DMS53 (cell line): ENCODE data around the gene DGKE.

Experiments
- DNase-seq: peaks from one replicate; lab custom pipeline; 2025; lab: John Stamatoyannopoulos, UW

Gene DGKE

DNA sequence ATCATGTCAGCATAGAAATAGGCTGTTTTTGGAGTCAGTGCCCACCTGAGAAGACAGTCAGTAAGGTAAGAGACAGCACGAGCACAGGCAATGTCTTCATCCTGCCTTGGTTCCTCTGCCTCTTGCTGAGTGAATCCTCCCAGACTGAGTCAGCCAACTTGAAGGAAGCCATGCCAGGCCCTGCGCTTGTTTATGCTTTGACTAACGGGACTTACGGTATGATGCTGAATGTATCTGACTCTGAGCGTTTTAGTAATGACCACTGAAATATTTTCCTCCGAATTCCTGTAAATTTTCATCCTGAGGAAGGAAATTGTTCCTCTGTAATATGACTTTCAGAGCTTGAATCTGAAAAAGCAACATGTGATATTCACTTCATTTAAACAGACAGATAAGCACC lies 18.2 kb upstream of the DGKE start:
- no peak for DNase-seq

DNA sequence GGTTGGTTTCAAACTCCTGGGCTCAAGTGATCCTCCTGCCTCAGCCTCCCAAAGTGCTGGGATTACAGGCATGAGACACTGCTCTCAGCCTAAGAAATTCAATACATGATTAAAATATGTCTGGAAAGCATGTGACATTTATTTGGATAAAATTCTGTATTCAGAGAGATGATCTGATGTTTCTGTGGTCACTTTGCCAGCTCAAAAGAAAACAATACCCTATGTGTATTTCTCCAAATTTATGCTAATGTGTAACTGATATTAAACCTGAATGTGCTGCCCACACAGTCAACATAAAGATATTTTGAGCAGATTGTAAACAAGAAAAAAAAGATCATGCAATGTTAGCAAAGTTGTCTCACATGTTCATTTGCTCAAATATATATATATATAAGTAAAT lies 16.9 kb upstream of the DGKE start:
- no peak for DNase-seq

- DNase-seq = no peak
Measured at GRCh38 chr17:56819030-56819429, 14.9 kb upstream of the DGKE start.

GRCh38 chr17:56819431-56820145 lies 14.4 kb upstream of the DGKE start:
- peak; percentile 81 for DNase-seq

GRCh38 chr17:56820207-56820606 lies 13.7 kb upstream of the DGKE start:
- no peak for DNase-seq

- no peak for DNase-seq
Measured at GRCh38 chr17:56821847-56822534, 12.0 kb upstream of the DGKE start.

DNA sequence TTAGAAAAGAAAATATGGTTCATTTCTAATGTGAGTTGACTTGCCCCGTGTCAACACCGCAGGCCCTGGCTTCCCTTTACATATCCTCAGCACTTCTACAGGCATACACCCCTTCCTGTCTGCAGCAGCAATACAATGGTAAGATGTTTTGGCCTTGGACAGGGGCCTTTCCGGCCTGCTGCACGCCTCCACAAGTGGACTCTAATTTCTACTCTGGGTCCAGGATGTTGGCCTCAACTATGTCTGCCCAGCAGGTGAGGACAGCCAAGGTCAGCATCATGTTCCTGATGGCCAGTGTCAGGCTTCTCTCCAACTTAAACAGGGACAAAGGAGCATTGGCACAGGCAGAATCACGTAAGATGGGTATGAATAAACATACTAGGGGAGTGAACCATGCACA lies 11.2 kb upstream of the DGKE start:
- no peak for DNase-seq

GRCh38 chr17:56823848-56824247 lies 10.1 kb upstream of the DGKE start:
- DNase-seq = no peak

- DNase-seq = no peak
Measured at GRCh38 chr17:56824503-56824902, 9.4 kb upstream of the DGKE start.

DNA sequence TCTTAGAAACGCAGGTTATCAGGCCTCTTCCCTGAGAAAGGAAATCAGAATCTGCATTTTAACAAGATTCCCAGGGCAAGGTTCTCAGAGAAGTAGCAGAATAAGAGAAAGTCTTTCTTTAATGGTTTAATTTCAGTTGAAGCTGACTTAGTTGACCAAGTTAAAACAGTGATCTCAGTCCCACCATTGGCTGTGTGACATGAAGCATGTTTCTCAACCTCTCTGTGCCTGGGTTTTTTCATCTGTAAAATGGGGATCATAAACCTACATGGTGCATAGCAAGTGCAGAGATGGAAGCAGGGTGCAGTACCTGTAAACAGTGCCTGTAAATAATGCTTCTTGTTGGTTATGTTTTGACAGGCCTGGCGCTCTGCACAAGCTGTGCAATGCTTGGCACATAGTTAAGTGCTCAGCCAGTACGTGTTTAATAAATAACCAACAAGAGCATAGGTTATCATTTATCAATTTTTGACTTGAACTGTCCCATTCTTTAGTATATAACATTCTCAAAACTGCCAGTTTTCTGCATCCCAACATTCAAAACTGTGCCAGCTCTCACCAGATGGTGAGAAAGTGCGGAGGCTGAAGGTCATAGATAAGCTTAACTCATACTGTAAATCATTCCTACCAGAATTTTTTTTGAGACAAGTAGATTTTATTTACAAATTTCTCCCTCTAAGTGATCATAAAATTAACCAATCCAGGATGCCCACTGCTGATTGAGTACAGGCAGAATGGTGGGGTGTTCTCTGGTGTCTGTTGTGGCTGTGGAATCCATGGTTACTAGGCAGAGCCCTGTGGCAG lies 7.1 kb upstream of the DGKE start:
- DNase-seq = no peak

DNA sequence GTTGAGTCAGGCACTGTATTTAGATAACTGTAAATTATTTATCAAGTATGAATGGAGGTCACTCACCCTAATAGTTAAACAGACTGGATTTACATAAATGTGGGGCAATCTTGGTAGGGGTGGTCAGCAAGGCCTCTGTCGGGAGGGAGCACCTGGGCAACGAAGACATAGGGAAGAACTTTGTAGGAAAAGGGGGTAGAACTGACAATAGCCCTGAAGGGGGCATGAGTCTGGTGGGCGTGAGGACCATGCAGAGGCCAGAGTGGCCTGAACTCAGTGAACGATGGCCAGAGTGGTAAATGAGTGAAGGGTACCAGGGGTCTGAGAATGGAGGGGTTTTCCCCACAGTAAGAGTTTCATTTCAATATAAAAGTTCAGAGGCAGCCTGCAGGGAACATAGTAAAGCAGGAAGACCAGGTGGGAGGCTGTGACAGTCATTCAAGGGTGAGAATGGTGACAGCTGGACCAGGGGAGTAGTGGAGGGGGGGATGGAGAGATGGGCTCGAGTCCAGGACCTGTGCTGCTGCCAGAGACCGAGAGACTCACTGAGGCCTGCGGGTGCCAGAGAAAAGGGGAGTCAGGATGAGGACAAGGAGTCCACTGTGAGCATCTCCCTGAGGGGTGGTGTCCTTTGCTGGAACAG lies 3.1 kb upstream of the DGKE start:
- no peak for DNase-seq

DNA sequence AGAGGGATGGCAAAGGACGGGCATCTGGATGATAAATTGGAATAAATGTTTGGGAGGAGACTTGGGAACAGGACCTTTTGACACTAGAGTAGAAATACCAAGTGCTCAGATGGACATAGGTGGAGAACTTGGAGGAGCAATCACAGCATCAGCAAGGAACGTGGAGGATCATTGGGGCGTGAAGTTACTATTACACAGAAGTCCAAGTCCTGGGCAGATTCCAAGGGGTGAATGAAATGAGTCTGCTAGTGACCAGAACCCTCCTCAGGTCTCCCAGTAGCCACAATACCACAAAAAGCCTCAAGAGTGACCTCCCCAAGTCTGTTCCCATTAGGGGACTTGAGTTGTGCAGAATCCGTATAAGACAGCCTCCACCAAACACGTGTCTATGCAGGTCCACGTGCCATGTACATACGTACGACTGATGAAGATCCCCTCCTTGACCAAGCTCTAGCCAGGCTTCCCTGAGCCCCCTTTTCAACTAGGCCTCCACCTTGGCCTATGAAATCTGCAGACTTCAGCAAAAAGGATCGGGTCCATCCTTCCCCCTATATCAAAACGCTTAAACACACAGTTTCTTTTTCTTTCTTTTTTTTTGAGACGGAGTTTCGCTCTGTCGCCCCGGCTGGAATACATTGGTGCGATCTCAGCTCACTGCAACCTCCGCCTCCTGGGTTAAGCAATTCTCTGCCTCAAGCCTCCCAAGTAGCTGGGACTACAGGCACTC lies 2.4 kb upstream of the DGKE start:
- no peak for DNase-seq

GRCh38 chr17:56832446-56832845 lies 1.5 kb upstream of the DGKE start:
- no peak for DNase-seq

DNA sequence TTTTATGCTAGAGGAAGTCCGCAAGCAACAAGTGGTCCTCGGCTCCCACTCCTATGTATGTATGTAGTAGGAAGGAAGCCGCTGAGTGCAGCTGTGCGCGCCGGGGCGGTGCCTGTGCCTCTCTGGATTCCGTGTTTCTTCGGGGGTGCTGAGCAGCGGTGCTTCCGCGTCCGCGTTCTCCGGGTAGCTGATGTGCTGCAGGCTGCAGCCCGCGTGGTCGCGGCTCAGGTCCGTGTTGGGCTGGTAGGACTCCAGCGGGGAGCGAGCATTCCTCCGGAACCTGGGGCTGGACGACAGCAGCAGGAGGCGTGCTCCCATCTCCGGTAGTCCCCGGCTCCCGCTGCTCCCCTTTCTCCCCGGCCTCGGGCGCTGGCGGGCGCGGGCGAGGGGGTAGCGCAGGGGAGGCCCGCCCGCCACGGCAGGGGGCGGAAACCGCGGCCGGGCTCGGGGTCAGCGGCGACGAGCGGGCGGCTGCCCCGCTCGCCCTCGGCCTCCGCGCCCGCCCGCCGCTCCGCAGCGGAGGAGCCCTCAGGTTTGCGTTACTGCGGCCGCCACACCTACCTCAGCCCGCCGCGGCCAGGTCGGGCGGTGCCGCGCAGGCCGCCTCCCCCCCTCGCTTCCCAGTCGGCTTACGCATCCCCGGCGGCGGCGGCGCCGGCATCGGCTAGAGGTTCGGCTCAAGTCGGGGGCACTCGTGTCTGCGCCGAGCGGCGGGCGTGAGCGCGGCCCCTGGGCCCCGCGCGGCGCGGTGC lies 718 bp upstream of the DGKE start:
- peak; percentile 93 for DNase-seq

DNA sequence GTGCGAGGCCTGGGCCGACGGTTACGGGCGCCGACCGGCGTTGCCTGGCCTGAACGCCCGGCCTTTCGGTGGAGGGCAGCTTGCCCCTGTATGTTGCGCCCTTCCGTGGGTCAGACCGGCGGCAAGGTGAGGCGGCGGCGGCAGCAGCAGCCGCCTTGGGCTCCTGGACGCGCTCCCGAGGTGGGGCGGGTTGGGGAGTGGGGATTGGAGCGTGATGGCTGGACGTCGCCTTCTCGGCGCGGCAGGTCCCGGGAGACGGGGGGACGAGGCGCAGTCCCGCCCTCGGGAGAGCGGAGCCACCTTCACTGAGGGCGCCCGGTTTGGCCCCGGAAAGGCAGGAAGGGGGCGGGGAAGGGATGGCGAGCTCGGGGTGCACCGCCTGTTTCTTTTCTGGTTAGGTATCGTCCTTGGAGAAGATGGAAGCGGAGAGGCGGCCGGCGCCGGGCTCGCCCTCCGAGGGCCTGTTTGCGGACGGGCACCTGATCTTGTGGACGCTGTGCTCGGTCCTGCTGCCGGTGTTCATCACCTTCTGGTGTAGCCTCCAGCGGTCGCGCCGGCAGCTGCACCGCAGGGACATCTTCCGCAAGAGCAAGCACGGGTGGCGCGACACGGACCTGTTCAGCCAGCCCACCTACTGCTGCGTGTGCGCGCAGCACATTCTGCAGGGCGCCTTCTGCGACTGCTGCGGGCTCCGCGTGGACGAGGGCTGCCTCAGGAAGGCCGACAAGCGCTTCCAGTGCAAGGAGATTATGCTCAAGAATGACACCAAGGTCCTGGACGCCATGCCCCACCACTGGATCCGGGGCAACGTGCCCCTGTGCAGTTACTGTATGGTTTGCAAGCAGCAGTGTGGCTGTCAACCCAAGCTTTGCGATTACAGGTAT lies 671 bp downstream of the DGKE start:
- peak; percentile 83 for DNase-seq

- DNase-seq = peak; percentile 58
Measured at GRCh38 chr17:56835264-56835585, 1.3 kb downstream of the DGKE start.

DNA sequence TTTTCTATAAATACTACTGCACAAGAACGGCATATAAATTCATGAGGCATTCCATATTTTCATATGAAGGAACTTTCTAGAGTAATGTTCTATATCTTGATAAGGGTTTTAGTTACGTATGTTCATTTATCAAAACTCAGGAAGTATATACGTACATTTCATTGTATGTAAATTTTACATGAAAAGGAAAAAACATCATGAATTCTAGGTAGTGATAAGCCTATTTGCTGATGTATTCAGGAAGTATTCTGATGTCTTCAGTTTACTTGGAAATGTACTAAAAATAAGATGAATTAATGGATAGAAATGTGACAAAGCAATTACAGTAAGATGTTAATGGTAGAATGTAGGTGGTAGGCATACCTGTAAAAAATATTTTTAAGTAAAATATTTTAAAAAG lies 4.7 kb downstream of the DGKE start:
- no peak for DNase-seq

DNA sequence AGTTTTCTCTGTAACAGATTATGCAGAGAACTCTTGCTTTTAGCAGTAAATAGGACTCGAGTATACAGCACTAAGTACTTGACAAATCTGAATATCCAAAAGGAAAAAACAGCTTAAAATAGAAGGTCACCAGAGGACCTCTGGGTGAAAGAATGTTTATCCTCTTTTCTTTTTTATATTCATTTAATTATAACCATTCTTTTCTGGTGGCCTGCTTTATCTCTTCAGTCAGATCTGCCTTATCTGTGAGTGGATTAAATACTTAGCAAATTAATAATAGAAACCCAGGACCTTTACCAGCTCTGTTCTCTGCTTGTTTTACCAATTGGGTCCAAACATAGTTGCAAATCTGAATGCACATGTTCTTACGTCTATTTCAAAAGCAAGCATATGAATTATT lies 8.6 kb downstream of the DGKE start:
- DNase-seq = no peak

- no peak for DNase-seq
Measured at GRCh38 chr17:56845934-56846333, 12.0 kb downstream of the DGKE start.

- no peak for DNase-seq
Measured at GRCh38 chr17:56847106-56847505, 13.2 kb downstream of the DGKE start.
